Endothelial cell of umbilical vein (primary cell): ENCODE measurements around the gene STX11. TPM values are rescaled to one million over a fixed set of nuclear protein-coding genes. Genes with fewer than 3 reads are reported as not detected.

ENCODE experiments used
- BruUV-seq: library from RNA; stranded (reverse); fragments of 400-500 nt; replicated peaks from 2 replicates; lab custom pipeline; 2021; lab: Mats Ljungman, UMichigan
- CTCF ChIA-PET: fragments of 300-600, 350-600 bp; sonication (Branson Sonifier 250); formaldehyde crosslinking; loops from one replicate; lab custom pipeline; 2021; ENCODE audit warnings: antibody characterized with exemption, inconsistent platforms; lab: Charles Lee
- POLR2A ChIA-PET: fragments of 300-600, 350-600 bp; sonication (Branson Sonifier 250); formaldehyde crosslinking; loops from one replicate; lab custom pipeline; 2021; ENCODE audit warnings: antibody characterized with exemption, inconsistent platforms; lab: Charles Lee
- DNase-seq: peaks from one replicate; pipeline ENCODE4 v3.0.0-alpha.2; 2011; ENCODE audit warnings: low read depth, low spot score
- FAIRE-seq: peaks from 2 replicates; lab custom pipeline; 2011; peaks lifted over from hg19 to GRCh38; lab: Jason Lieb, UNC
- H2AFZ ChIP-seq: 2 replicates; pipeline ENCODE4 v1.6.0; 2012; ENCODE audit warnings: low read depth, low read length, control low read depth, inconsistent platforms
- H3K27ac ChIP-seq: 2 replicates; pipeline ENCODE4 v1.5.1; 2011; ENCODE audit warnings: low read depth, mild to moderate bottlenecking, control low read depth, low read length, moderate library complexity; ENCODE audit not compliant: insufficient read depth
- H3K27me3 ChIP-seq, 2 experiments: 2 replicates each; pipeline versions ENCODE4 v1.6.0 to v1.6.1; 2011; ENCODE audit warnings: low read length in 2 of 2, mixed read lengths in 1 of 2; ENCODE audit not compliant: control insufficient read depth in 2 of 2, insufficient read depth in 2 of 2
- H3K36me3 ChIP-seq, 2 experiments: 2 replicates in 1 of 2; 3 replicates in 1 of 2; pipeline ENCODE4 v1.5.1; 2011; ENCODE audit warnings: low read length in 2 of 2, mild to moderate bottlenecking in 1 of 2, moderate library complexity in 1 of 2; ENCODE audit not compliant: control insufficient read depth in 2 of 2, insufficient read depth in 2 of 2; ENCODE audit errors: extremely low read depth in 1 of 2
- H3K4me1 ChIP-seq: 3 replicates; pipeline ENCODE4 v1.5.1; 2011; ENCODE audit warnings: mild to moderate bottlenecking, low read length; ENCODE audit not compliant: control insufficient read depth, insufficient read depth; ENCODE audit errors: extremely low read depth
- H3K4me2 ChIP-seq: 2 replicates; pipeline ENCODE4 v1.6.1; 2011; ENCODE audit warnings: low read length, control low read depth, mixed read lengths; ENCODE audit not compliant: insufficient read depth
- H3K4me3 ChIP-seq, 3 experiments: fragments of 200-600 bp in 1 of 3; sonication (generic), shearing (Covaris generic) in 1 of 3; replicated peaks in 1 of 3; 2 replicates each; pipeline ENCODE4 v1.5.1; 2011 to 2016; ENCODE audit warnings: control low read depth in 3 of 3, low read length in 3 of 3, mild to moderate bottlenecking in 2 of 3, inconsistent platforms in 1 of 3, low read depth in 1 of 3, moderate library complexity in 1 of 3; ENCODE audit not compliant: insufficient read depth in 1 of 3
- H3K79me2 ChIP-seq: 2 replicates; pipeline ENCODE4 v1.6.0; 2012; ENCODE audit warnings: low read length, inconsistent platforms; ENCODE audit not compliant: control insufficient read depth, insufficient read depth
- H3K9ac ChIP-seq: replicated peaks from 2 replicates; pipeline ENCODE3; 2011; ENCODE audit warnings: low read length, control low read depth; ENCODE audit not compliant: insufficient read depth; ENCODE audit errors: extremely low read depth
- H3K9me1 ChIP-seq: replicated peaks from 3 replicates; pipeline ENCODE4 v1.6.0; 2011; ENCODE audit warnings: mild to moderate bottlenecking, low read length; ENCODE audit not compliant: control insufficient read depth, insufficient read depth; ENCODE audit errors: extremely low read depth
- H3K9me3 ChIP-seq: replicated peaks from 2 replicates; pipeline ENCODE4 v1.5.1; 2012; ENCODE audit warnings: low read length, inconsistent platforms; ENCODE audit not compliant: control insufficient read depth, insufficient read depth
- H4K20me1 ChIP-seq: replicated peaks from 2 replicates; pipeline ENCODE3; 2011; ENCODE audit warnings: mild to moderate bottlenecking, low read length; ENCODE audit not compliant: control insufficient read depth, insufficient read depth; ENCODE audit errors: extremely low read depth
- CTCF ChIP-seq, 2 donors: IDR thresholded peaks; 1 replicate in 1 of 2; 2 replicates in 1 of 2; pipeline ENCODE4 v1.5.1; 2011; ENCODE audit warnings: low read length in 2 of 2, mild to moderate bottlenecking in 2 of 2, moderate library complexity in 2 of 2, control low read depth in 1 of 2, inconsistent platforms in 1 of 2, low read depth in 1 of 2; ENCODE audit not compliant: insufficient read depth in 1 of 2; ENCODE audit errors: extremely low read depth in 1 of 2
- EZH2 ChIP-seq: IDR thresholded peaks from 2 replicates; pipeline ENCODE4 v1.6.1; 2012; ENCODE audit warnings: borderline replicate concordance, low read depth, mild to moderate bottlenecking, moderate library complexity, low read length, inconsistent platforms; ENCODE audit not compliant: severe bottlenecking
- FOS ChIP-seq: IDR thresholded peaks from 2 replicates; pipeline ENCODE4 v1.6.1; 2011; ENCODE audit warnings: mild to moderate bottlenecking, low read length, moderate library complexity, borderline replicate concordance; ENCODE audit not compliant: insufficient read depth
- GATA2 ChIP-seq: IDR thresholded peaks from 2 replicates; pipeline ENCODE4 v1.7.0; 2011; ENCODE audit warnings: low read depth, mild to moderate bottlenecking, moderate library complexity, mixed read lengths, low read length; ENCODE audit not compliant: insufficient read length, insufficient read depth
- JUN ChIP-seq: IDR thresholded peaks from 2 replicates; pipeline ENCODE4 v1.6.1; 2011; ENCODE audit warnings: borderline replicate concordance, low read depth; ENCODE audit not compliant: insufficient read length, insufficient read depth
- MYC ChIP-seq: IDR thresholded peaks from one replicate; pipeline ENCODE4 v1.6.1; 2011; ENCODE audit warnings: mild to moderate bottlenecking, low read depth, low read length
- POLR2A ChIP-seq: IDR thresholded peaks from 2 replicates; pipeline ENCODE4 v1.6.1; 2012; ENCODE audit warnings: low read depth, mild to moderate bottlenecking, control low read depth, low read length
- POLR2AphosphoS5 ChIP-seq: IDR thresholded peaks from 2 replicates; pipeline ENCODE4 v1.6.1; 2012; ENCODE audit warnings: low read depth, mild to moderate bottlenecking, control low read depth, low read length, moderate library complexity; ENCODE audit not compliant: insufficient read depth
- dilution Hi-C: fragments of 300-500 bp; cut with MboI; formaldehyde crosslinking; loops from one replicate; pipeline ENCODE4 v1.15.0; 2019; ENCODE audit warnings: low sequenced_read_pairs; ENCODE audit not compliant: extremely low pct_ligation_motif_present
- intact Hi-C: fragments of 100-400 bp; cut with micrococcal nuclease; formaldehyde crosslinking; loops from one replicate; pipeline ENCODE4 v1.10.0; 2022
- polyA plus RNA-seq, 4 experiments: library from polyadenylated mRNA; depleted of rRNA in 3 of 4; stranded (reverse) in 3 of 4; unstranded in 1 of 4; fragments of >200 nt; gene quantifications; 2 replicates each; pipeline versions ENCODE4 v1.2.1 to v1.2.3, GENCODE V29; 2011 to 2012; ENCODE audit warnings: missing spikeins in 1 of 4
- total RNA-seq: library from RNA; stranded (reverse); gene quantifications from 2 replicates; pipeline ENCODE4 v1.2.3, GENCODE V29; 2021
- TF ChIP-seq, protein P1 (sequence below): IDR thresholded peaks from 2 replicates; pipeline ENCODE4 v1.6.1; 2011; ENCODE audit not compliant: insufficient read depth, insufficient read length

STX11 gene
- total and polyA plus RNA-seq, 2 donors (not counting 3 experiments of a cell fraction or from before 2014, with no cell fraction given) = 4.7 to 8.9 TPM

GRCh38 chr6:144178323-144178722 is 28.0 kb downstream of the STX11 start:
- H3K27ac ChIP-seq = no peak overlapping the region
- ChIA-PET CTCF (no interaction called here), POLR2A (no interaction called here)
- no peak overlapping the region for H3K4me3 ChIP-seq
- FAIRE-seq = no peak
- DNase-seq = no peak
- no peaks in the 10 kb centered on the region for H3K79me2 ChIP-seq
- no peaks in the 10 kb centered on the region for H3K27me3 ChIP-seq
- H4K20me1 ChIP-seq = no peaks in the 10 kb centered on the region
- no TSS peak for BruUV-seq
- TF ChIP-seq EZH2 (no peak), FOS (no peak), POLR2AphosphoS5 (no peak), CTCF (IDR thresholded peaks at IDR 0.05; ENCODE audit: extremely low read depth in 1 of 2, insufficient read depth in 1 of 2, low read depth in 1 of 2, low read length in 2 of 2) (no peak), JUN (no peak), MYC (no peak), POLR2A (no peak), GATA2 (no peak)
- TF ChIP-seq, protein P1, sequence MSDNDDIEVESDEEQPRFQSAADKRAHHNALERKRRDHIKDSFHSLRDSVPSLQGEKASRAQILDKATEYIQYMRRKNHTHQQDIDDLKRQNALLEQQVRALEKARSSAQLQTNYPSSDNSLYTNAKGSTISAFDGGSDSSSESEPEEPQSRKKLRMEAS = no peak
- H3K4me1 ChIP-seq = no peaks in the 10 kb centered on the region
- H3K36me3 ChIP-seq = no peaks in the 10 kb centered on the region
- no peak overlapping the region for H3K9ac ChIP-seq
- H2AFZ ChIP-seq = no peak overlapping the region
- dilution Hi-C loops = no loop called here
- no peaks in the 10 kb centered on the region for H3K9me3 ChIP-seq
- no peaks in the 10 kb centered on the region for H3K9me1 ChIP-seq
- no peak overlapping the region for H3K4me2 ChIP-seq
- intact Hi-C loops = no loop called here
